GM12878 (cell line): Measurements from ENCODE around the gene ESR2.

ENCODE experiments used
- CBFB ChIP-seq: IDR thresholded peaks from 2 replicates; pipeline ENCODE4 v1.6.1; 2016; ENCODE audit warnings: antibody characterized with exemption, low read depth
- CREM ChIP-seq: IDR thresholded peaks from 2 replicates; pipeline ENCODE4 v1.6.1; 2014; ENCODE audit warnings: antibody characterized with exemption, low read depth
- EGR1 ChIP-seq, 2 experiments: IDR thresholded peaks; 1 replicate in 1 of 2; 2 replicates in 1 of 2; pipeline ENCODE4 v1.6.1; 2011 to 2012; ENCODE audit warnings: low read depth in 2 of 2, low read length in 2 of 2, borderline replicate concordance in 1 of 2, mild to moderate bottlenecking in 1 of 2, moderate library complexity in 1 of 2
- FOS ChIP-seq: IDR thresholded peaks from 3 replicates; pipeline ENCODE4 v1.6.1; 2011; ENCODE audit warnings: borderline replicate concordance; ENCODE audit not compliant: insufficient read length; ENCODE audit errors: extremely low read depth
- RAD21 ChIP-seq: IDR thresholded peaks from 2 replicates; pipeline ENCODE4 v1.6.1; 2011; ENCODE audit warnings: mild to moderate bottlenecking, low read depth, low read length, moderate library complexity; ENCODE audit not compliant: insufficient read depth
- ZNF274 ChIP-seq: IDR thresholded peaks from one replicate; pipeline ENCODE4 v1.8.0; 2011; ENCODE audit not compliant: insufficient read length, insufficient read depth
- TF ChIP-seq, protein P1 (sequence below), 3 experiments: IDR thresholded peaks in 2 of 3; conservative IDR thresholded peaks in 1 of 3; 2 replicates each; pipeline ENCODE4 v1.5.1; 2011; ENCODE audit warnings: low read depth in 3 of 3, low read length in 3 of 3, mild to moderate bottlenecking in 3 of 3, control low read depth in 2 of 3, moderate library complexity in 2 of 3, inconsistent platforms in 1 of 3, mixed read lengths in 1 of 3; ENCODE audit not compliant: control insufficient read depth in 2 of 3, insufficient read depth in 1 of 3; ENCODE audit errors: extremely low read depth in 1 of 3
- TF ChIP-seq, protein P2 (sequence below): IDR thresholded peaks from 2 replicates; pipeline ENCODE4 v1.6.1; 2011; ENCODE audit warnings: borderline replicate concordance, low read depth, mild to moderate bottlenecking, moderate library complexity, mixed read lengths, low read length; ENCODE audit not compliant: insufficient read depth; ENCODE audit errors: extremely low read length
- TF ChIP-seq, protein P3 (sequence below): IDR thresholded peaks from 2 replicates; pipeline ENCODE4 v1.6.1; 2012; ENCODE audit warnings: mild to moderate bottlenecking, low read depth, low read length

DNA sequence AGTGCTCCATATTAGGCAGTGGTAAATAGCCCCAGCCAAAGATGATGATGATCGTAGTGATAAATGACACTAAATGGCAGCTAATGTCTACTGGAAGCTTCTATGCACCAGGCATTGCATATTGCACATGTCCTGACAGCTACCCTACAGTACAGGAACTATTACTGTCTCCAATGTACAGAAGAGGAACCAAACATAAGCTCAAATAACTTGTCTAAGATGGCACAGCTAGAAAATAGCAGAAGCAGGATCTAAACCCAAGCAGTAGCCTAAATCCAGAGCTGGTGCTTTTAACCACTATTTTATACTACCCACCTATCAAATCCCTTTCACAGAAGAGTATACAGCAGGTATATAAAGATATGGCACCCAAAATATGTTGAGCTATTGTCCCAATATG, 28.9 kb downstream of the ESR2 start:
- TF ChIP-seq FOS (no peak), CBFB (no peak), ZNF274 (no peak), RAD21 (no peak), EGR1 (IDR thresholded peaks at IDR 0.05; ENCODE audit: borderline replicate concordance in 1 of 2, low read depth in 2 of 2, low read length in 2 of 2) (no peak), CREM (no peak)
- TF ChIP-seq, protein P1, sequence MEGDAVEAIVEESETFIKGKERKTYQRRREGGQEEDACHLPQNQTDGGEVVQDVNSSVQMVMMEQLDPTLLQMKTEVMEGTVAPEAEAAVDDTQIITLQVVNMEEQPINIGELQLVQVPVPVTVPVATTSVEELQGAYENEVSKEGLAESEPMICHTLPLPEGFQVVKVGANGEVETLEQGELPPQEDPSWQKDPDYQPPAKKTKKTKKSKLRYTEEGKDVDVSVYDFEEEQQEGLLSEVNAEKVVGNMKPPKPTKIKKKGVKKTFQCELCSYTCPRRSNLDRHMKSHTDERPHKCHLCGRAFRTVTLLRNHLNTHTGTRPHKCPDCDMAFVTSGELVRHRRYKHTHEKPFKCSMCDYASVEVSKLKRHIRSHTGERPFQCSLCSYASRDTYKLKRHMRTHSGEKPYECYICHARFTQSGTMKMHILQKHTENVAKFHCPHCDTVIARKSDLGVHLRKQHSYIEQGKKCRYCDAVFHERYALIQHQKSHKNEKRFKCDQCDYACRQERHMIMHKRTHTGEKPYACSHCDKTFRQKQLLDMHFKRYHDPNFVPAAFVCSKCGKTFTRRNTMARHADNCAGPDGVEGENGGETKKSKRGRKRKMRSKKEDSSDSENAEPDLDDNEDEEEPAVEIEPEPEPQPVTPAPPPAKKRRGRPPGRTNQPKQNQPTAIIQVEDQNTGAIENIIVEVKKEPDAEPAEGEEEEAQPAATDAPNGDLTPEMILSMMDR (IDR thresholded peaks at IDR 0.05 in 2 of 3, conservative IDR thresholded peaks at IDR 0.05 in 1 of 3; ENCODE audit: control insufficient read depth in 2 of 3, extremely low read depth in 1 of 3, insufficient read depth in 1 of 3, low read depth in 3 of 3, low read length in 3 of 3), result no peak
- TF ChIP-seq, protein P2, sequence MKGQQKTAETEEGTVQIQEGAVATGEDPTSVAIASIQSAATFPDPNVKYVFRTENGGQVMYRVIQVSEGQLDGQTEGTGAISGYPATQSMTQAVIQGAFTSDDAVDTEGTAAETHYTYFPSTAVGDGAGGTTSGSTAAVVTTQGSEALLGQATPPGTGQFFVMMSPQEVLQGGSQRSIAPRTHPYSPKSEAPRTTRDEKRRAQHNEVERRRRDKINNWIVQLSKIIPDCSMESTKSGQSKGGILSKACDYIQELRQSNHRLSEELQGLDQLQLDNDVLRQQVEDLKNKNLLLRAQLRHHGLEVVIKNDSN, result no peak
- TF ChIP-seq, protein P3, sequence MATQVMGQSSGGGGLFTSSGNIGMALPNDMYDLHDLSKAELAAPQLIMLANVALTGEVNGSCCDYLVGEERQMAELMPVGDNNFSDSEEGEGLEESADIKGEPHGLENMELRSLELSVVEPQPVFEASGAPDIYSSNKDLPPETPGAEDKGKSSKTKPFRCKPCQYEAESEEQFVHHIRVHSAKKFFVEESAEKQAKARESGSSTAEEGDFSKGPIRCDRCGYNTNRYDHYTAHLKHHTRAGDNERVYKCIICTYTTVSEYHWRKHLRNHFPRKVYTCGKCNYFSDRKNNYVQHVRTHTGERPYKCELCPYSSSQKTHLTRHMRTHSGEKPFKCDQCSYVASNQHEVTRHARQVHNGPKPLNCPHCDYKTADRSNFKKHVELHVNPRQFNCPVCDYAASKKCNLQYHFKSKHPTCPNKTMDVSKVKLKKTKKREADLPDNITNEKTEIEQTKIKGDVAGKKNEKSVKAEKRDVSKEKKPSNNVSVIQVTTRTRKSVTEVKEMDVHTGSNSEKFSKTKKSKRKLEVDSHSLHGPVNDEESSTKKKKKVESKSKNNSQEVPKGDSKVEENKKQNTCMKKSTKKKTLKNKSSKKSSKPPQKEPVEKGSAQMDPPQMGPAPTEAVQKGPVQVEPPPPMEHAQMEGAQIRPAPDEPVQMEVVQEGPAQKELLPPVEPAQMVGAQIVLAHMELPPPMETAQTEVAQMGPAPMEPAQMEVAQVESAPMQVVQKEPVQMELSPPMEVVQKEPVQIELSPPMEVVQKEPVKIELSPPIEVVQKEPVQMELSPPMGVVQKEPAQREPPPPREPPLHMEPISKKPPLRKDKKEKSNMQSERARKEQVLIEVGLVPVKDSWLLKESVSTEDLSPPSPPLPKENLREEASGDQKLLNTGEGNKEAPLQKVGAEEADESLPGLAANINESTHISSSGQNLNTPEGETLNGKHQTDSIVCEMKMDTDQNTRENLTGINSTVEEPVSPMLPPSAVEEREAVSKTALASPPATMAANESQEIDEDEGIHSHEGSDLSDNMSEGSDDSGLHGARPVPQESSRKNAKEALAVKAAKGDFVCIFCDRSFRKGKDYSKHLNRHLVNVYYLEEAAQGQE, result no peak
